GM12864 (cell line): Measurements from ENCODE around the gene RPL11.
A peak's percentile ranks its signal among the peaks of the same experiment; 100 is the strongest.
"Not testable (repeated sequence)": the region's sequence is repeated elsewhere in the genome, so short reads cannot be mapped to it uniquely, and the experiment has no call there.

ENCODE experiments used
- DNase-seq: peaks from one replicate; pipeline ENCODE4 v3.0.0-alpha.2; 2011; ENCODE audit warnings: low read depth
- H3K4me3 ChIP-seq: 2 replicates; pipeline ENCODE4 v1.5.1; 2011; ENCODE audit warnings: mild to moderate bottlenecking, low read depth, low read length, control low read depth
- CTCF ChIP-seq: IDR thresholded peaks from 2 replicates; pipeline ENCODE4 v1.5.1; 2011; ENCODE audit warnings: low read depth, mild to moderate bottlenecking, moderate library complexity, low read length, control low read depth, inconsistent platforms; ENCODE audit errors: missing control alignments

The RPL11 gene

DNA sequence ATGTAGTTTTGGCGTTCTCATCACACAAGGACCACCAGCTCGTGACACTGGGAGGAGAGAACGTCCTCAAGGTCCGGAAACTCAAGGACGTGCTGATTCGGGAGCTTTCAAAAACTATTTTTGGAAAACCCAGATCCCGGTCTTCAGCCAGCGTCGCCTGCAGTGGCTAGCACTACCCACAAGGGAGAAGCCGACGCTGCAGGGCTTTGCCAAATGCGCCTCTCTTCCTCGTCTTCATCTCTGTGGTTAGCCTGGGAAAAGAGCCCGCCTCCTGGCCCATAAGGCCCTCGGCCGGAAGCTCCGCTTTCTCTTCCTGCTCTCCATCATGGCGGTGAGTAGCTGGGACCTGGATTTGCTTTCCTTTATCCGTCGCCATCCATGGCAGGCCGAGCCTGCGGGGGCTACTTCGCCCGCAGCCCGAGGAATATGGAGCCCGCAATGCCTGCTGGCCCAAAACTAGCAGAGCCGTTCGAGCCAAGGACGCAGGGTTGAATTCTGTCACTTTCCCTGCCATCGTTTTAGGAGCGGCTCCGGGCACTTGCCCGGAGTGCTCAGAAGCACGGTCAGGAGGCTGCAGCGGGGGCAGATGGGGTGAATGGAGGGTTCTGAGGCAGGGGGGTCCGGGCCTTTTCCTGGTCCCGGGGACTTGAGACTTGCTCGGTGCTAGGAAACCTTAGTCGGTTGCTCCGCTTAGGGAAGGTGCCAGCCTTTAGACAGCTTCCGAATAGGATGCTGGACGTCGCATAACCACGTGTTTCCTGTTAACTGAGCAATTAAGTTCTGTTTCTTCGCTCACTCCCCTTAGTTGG is at the start of gene RPL11:
TSS of gene RPL11 (plus strand) at position 308 of the 809 bp plus-strand sequence. CDS start at position 326, 18 bp downstream.
- TF ChIP-seq CTCF = peak; percentile 90
- peak within 1 kb of the TSS; percentile 91 for H3K4me3 ChIP-seq
- DNase-seq = peak; percentile 89

DNA sequence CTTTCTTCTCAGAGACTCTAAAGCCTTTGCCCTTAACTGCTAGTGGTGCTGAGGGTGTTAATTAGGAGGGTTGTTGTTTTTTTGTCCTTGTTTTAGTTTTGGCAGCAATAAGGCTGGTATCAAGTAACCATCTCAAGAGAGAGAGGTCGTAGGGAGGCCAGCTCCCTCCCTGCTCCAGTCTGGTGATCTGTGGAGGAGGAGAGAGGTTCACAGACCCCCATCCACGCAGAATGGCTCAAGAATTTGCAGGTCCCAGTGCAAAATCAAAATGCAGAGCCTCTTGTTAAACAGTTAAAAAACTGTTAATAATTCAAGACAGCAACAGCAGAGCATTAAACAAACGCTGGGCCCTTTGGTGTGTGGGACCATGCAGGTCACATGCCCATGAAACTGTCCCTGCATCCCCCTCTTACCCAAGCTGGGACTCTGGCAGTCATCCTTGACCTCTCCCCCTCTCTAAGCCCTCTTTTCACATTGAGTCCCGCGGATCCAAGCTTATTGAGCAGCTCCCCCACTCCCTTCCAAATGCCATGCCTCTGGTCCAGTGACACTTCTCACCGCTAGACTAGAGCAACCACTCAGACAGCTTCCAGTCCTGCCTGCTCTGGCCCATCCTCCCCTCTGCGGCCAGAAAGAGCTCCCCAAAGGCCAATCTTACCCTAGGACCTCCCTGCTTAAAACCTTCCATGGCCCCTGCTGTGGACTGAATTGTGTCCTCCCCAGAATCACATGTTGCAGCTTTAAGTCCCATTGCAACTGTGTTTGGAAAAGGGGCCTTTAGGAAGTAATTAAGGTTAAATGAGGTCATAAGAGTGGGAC is 47.7 kb upstream of the RPL11 start:
- DNase-seq = no peak
- no peak for TF ChIP-seq CTCF
- H3K4me3 ChIP-seq = no peak overlapping the region

DNA sequence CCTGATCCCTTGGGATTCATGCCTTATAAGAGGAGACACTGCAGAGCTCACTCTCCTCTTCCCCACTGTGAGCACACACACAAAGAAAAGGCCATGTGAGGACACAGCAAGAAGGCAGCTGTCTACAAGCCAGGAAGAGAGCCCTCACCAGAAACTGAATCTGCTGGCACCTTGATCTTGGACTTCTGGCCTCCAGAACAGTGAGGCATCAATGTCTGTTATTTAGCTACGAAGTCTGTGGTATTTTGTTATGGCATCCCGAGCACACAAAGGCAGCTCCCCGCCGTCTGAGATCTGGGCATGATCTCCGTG is 47.1 kb upstream of the RPL11 start:
- H3K4me3 ChIP-seq = no peak overlapping the region
- no peak for DNase-seq
- no peak for TF ChIP-seq CTCF

DNA sequence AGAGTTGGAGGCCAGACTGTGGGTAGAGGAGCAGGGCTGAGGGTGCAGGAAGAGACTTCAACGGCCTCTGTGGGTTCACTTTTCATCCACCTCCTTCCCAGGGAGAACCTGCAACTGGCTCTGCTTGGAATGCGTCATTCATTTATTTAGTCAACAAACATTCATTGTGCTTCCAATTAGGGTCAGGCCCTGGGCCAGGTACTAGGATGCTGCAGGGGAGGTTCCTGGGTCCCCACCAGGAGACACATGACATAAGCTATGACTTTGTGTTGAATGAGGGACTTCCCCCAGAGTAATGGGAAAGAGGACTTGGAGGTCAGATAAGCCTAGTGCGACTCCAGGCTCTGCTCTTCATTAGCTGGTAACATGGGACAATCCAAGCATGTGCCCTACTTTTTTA is 46.3 kb upstream of the RPL11 start:
- no peak for DNase-seq
- no peak overlapping the region for H3K4me3 ChIP-seq

DNA sequence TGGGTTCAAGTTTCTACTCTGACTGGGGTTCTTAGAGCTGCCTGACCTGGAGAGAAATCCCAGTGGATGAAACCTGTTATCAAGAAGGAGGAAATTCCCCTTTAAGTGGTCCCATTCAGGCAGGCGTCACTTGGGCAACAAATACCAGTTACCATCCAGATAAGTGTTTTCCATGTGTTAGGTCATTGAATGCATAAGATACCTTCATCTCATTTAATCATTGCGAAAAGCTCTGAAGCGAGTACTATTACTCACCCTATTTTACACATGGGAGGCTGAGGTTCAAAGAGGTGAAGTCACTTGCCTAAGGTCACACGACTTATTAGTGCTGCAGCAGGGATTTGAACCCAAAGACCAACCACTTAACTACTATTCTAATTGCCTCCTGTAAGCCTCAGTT is 45.5 kb upstream of the RPL11 start:
- no peak overlapping the region for H3K4me3 ChIP-seq
- no peak for TF ChIP-seq CTCF
- no peak for DNase-seq

More for the DNA sequence above, 46.3 kb upstream of the RPL11 start:
- TF ChIP-seq CTCF = no peak

DNA sequence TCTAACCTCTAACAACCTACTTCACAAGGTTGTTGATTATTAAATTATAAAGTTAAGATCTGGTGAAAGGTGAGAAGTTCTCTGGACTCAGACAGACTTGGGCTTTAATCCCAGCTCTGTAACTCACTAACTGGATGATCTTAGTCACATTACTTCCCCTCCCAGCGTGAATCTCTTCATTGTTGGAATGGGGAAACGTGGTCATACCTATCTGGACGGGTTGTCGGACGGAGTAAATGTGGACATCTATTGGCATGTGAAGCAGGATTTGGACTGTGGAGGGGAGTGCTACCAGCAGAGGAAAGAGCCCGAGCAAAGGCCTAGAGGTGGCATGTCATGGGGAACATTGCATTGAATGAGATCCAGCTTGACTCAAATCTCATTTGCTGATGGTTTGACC is 45.1 kb upstream of the RPL11 start:
- no peak for TF ChIP-seq CTCF
- no peak for DNase-seq
- no peak overlapping the region for H3K4me3 ChIP-seq

- H3K4me3 ChIP-seq = no peak overlapping the region
- TF ChIP-seq CTCF = no peak
- no peak for DNase-seq
Measured at GRCh38 chr1:23648576-23648975, 43.0 kb upstream of the RPL11 start.

- H3K4me3 ChIP-seq, DNase-seq: not testable (repeated sequence)
Measured at GRCh38 chr1:23649157-23649556, 42.4 kb upstream of the RPL11 start.
